Measurements from ENCODE around the gene ST8SIA5.

ST8SIA5 gene

GRCh38 chr18:46623541-46623940, 133.3 kb downstream of the ST8SIA5 start:
- no peak for DNase-seq

GRCh38 chr18:46622999-46623398, 133.9 kb downstream of the ST8SIA5 start:
- no peak for DNase-seq

- no peak for DNase-seq
Measured at GRCh38 chr18:46622451-46622850, 134.4 kb downstream of the ST8SIA5 start.

- DNase-seq: no peak
Measured at GRCh38 chr18:46621871-46622270, 135.0 kb downstream of the ST8SIA5 start.

GRCh38 chr18:46621111-46621766, 135.6 kb downstream of the ST8SIA5 start:
- DNase-seq: no peak

- DNase-seq: no peak
Measured at GRCh38 chr18:46619559-46619958, 137.3 kb downstream of the ST8SIA5 start.
